DND-41 (cell line): ENCODE data around the gene F8.

Experiments
- CTCF ChIP-seq: IDR thresholded peaks from 2 replicates; pipeline ENCODE4 v1.5.1; 2012; ENCODE audit warnings: borderline replicate concordance, low read length, moderate library complexity, mild to moderate bottlenecking; ENCODE audit not compliant: poor library complexity, severe bottlenecking; ENCODE audit errors: extremely low read depth
- EZH2 ChIP-seq: IDR thresholded peaks from 3 replicates; pipeline ENCODE4 v1.6.1; 2012; ENCODE audit warnings: borderline replicate concordance, low read depth, mild to moderate bottlenecking, moderate library complexity, low read length, inconsistent platforms; ENCODE audit not compliant: severe bottlenecking

GRCh38 chrX:154855256-154855655 is 167.3 kb downstream of the F8 start:
- TF ChIP-seq CTCF (no peak), EZH2 (no peak)
